Hypothalamus (tissue), 51 donors: Measurements from ENCODE around the gene GJA1.
A peak's percentile ranks its signal among the peaks of the same experiment; 100 is the strongest.
"Not testable (repeated sequence)": the region's sequence is repeated elsewhere in the genome, so short reads cannot be mapped to it uniquely, and the experiment has no call there.

Experiments
- DNase-seq, 51 donors: peaks; one replicate each; lab custom pipeline; 2025; lab: John Stamatoyannopoulos, UW

Gene GJA1

GRCh38 chr6:121435444-121436069 lies at the start of gene GJA1:
Gene GJA1, plus strand, starts transcription at chr6:121435646. Its CDS starts 11,202 bp downstream, at chr6:121446848.
- peak in 14 of 51 donors; percentile 7 to 51 (median 26) for DNase-seq

DNA sequence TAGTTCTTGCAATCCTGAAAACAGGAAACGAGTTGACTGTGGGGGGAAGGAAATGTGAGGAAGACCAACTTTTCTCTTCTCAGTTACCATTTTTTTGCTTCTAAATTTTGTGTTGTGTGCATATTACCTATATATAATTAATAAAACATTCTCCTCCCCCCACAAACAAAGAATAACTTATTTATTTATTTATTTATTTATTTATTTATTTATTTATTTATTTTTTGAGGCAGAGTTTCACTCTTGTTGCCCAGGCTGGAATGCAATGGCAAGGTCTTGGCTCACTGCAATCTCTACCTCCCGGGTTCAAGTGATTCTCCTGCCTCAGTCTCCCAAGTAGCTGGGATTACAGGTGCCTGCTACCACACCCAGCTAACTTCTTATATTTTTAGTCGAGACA lies 48.9 kb upstream of the GJA1 start:
- not testable (repeated sequence) for DNase-seq

- no peak for DNase-seq
Observed at GRCh38 chr6:121389419-121389818, 46.0 kb upstream of the GJA1 start.

DNA sequence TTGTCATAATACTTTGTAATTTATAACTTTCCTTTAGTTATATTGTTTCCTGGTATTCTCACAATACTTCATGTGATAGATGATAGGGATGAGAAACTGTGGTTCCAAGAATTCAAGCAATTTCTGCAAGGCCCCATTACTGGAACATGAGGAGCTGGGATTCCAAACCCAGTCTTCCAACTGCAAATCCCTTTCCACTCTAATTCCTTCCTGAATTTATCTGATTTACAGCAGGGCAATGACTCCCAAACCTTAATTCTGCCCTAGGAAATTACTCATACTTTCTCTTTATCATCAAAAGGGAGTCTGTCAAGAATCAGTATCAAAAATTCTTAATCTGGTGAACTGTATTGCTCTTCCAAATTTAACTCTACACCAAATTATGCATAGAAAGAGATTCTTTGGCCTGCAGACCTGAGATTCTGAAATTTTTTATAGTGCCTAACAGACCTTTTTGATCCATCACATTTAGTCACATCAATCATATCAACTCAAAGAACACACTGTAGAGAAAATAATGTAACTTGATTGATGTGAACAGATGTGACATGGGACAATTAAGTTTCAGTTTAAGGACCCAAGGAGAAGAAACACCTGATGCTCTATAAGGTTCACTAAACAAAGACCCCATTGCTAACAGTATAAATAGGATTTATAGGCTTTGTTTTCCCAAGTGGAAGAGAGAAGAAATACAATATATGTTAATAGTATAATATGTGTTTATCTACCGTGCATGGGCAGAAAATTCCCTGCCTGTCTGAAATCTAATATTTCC lies 41.5 kb upstream of the GJA1 start:
- DNase-seq: no peak

DNA sequence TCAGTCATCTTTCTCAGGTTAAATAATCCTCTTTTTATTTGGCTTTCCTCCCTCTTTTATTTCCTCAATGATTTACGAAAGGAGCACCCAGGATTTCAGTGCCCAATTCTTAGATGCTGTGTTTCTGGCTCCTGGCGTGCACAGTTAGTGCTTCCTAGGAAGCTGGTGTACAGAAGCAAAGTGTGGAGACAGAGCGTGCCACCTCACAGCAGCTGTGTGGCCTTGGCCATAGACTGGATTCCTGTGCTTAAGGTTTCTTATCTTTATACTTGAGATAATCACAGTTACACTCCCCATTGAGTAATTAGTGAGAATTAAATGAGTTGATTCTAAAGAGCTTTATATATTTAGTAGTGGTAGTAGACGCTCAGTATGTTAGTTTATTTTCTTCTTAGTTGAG lies 39.7 kb upstream of the GJA1 start:
- no peak for DNase-seq

DNA sequence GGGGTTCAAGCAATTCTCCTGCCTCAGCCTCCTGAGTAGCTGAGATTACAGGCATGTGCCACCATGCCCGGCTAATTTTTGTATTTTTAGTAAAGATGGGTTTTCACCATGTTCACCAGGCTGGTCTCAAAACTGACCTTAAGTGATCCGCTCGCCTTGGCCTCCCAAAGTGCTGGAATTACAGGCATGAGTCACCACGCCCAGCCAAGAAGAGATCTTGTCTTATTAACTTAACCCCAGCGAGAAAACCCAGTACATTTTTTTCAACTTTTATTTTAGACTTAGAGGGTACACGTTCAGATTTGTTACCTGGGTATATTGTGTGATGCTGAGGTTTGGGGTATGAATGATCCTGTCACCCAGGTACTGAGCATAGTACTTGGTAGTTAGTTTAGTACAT lies 38.3 kb upstream of the GJA1 start:
- DNase-seq: not testable (repeated sequence)

- DNase-seq: no peak
Observed at GRCh38 chr6:121398127-121398526, 37.3 kb upstream of the GJA1 start.

DNA sequence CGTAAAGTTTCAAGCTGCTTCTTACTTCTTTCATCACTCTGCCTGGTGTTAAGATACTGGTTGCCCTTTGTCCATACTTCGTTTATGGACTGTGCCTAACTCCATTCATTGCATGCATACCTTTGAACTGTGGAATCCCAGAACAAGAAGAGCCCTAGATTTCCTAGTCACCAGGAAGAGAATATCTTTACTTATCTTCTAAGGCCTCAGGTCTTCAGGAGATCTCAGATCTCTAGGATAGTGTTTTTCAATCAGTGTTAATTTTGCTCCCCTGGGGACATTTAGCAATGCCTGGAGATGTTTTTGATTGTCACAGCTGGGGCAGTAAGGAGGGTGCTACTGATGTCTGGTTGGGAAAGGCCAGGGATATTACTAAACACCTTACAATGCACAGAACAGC lies 35.5 kb upstream of the GJA1 start:
- DNase-seq: no peak

DNA sequence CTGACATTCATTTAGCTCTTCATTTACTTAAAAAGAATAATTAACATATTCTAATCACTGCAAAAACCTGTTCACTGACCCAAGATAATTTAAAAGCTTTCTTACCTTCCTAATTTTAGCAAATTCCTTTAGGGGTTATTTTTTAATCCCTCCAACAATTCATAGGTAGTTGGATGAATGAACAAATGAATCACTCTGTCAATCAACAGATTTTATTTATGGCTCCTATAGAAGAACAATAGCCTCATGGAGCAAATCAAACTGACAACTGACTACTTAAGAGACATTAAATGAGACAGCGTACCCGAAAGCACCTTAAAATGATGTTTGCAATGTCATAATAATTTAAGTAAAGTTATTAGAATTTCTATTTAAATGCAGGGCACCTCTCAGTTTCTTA lies 31.5 kb upstream of the GJA1 start:
- no peak for DNase-seq

GRCh38 chr6:121405306-121405705 lies 30.1 kb upstream of the GJA1 start:
- DNase-seq: no peak

DNA sequence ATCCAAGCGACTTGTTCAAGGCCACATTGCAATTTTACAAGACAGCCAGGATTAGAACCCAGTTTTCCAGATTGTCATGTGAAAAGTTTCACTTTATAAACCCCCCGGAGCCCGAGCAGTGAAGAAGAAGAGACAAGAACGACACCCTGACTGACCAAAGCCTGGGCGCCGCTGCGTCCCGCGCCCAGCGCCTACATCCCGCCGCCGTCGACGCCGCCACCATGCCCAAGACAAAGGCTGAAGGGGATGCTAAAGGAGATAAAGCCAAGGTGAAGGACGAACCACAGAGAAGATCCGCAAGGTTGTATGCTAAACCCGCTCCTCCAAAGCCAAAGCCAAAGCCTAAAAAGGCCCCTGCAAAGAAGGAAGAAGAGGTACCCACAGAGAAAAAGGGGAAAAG lies 27.1 kb upstream of the GJA1 start:
- DNase-seq: no peak

DNA sequence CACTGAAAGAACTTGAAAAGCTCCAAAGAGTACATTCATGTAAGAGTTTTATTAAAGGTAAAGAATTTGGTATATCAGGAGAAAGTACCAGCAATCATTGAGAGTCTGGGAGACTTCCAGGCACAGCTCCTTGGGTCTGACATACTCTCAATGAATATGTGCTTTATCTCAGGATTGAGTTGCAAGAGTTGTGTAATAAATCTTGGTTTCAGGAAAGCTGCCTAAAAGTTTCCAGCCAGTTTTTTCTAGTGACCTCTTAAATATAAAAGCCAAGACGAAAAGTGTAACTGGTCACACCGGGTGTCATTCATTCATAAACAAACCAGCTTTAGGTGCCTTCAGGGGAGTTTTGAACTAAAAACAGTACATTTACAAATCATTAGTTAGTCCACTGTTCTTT lies 21.6 kb upstream of the GJA1 start:
- DNase-seq: no peak

DNA sequence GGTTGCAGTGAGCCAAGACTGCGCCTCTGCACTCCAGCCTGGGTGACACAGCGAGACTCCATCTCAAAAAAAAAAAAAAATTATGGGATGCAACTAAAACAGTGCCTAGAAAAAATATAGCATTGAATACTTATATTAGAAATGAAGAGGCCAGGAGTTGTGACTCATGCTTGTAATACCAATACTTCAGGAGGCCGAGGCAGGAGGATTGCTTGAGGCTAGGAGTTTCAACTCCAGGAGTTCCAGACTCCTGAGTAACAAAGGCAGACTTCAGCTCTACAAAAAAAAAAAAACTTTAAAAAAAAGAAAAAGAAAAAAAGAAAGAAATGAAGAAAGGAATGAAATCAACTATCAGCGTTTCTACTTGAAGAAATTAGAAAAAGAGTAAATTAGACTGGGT lies 17.1 kb upstream of the GJA1 start:
- no peak for DNase-seq

DNA sequence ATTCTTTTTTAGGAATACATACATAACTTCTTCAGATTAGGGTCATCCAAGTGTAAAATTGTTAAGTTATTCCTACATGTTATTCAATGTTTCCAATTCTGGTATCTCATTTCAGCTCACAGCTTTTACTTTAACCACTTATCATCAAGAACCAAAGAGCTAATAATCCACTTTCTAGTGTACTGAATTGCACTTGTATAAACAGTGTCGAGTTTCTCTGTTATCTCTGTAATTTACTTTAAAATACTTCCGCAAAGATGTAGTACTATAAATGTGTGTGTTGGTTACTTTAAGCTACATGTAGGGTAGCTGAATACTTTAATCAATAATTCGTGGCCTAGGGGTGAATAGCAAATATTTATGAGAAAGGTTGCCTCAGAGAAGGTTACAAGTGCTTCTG lies 8.8 kb upstream of the GJA1 start:
- DNase-seq: no peak

GRCh38 chr6:121428872-121429756 lies 6.3 kb upstream of the GJA1 start:
- DNase-seq: no peak

DNA sequence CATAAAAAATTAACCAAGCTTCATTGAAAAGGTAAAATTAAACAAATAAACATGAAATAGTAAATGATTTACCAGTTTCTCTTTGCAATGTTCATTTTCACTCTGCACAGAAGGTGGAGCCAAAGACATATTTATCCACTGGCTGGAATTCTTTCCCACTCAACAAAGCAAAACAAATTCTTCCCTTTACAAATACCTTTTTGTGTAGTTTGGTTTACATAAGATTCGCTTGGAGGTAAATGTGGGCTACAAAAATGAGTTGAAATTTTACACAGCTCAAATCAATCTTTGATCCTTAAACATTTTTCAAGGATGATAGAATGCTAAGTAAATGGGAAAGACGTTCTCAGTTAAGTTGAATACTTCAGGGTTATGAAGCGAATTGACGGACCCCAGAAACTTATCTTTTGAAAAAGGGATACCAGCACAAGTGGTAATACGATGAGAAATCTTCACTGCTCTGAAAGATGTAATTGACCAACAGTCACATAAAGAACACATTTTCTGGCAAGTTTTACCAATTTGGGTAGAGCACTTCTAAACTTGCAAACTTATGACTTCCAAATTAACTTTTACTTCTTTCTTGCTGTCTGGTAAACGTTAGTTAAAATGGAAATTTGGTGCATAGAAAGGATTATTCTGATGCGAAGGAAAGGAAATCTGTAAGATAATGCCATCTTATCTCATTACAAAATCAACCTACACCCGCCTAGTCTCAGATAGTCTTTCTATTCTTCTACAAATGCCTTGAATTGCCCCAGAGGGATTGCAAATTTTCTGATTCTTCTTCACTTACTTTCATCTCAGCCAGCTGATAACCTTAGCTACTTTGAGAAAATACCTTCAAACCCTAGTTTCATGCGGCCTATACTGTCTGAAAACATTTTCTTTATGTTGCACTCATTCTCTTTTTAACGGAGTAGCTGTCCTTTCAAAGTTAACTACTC lies 4.7 kb upstream of the GJA1 start:
- peak in 1 of 51 donors; percentile 19 for DNase-seq

DNA sequence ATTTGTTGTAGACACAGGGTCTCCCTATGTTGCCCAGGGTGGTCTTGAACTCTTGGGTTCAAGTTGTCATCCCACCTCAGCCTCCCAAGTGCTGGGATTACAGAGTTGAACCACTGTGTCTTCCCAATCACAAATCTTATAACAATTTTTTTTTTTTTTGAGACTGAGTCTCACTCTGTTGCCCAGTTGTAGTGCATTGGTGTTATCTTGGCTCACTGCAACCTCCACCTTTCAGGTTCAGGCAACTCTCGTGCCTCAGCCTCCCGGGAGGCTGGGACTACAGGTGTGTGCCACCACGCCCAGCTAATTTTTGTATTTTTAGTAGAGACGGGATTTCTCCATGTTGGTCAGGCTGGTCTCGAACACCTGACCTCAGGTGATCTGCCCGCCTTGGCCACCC lies 3.7 kb upstream of the GJA1 start:
- DNase-seq: not testable (repeated sequence)

DNA sequence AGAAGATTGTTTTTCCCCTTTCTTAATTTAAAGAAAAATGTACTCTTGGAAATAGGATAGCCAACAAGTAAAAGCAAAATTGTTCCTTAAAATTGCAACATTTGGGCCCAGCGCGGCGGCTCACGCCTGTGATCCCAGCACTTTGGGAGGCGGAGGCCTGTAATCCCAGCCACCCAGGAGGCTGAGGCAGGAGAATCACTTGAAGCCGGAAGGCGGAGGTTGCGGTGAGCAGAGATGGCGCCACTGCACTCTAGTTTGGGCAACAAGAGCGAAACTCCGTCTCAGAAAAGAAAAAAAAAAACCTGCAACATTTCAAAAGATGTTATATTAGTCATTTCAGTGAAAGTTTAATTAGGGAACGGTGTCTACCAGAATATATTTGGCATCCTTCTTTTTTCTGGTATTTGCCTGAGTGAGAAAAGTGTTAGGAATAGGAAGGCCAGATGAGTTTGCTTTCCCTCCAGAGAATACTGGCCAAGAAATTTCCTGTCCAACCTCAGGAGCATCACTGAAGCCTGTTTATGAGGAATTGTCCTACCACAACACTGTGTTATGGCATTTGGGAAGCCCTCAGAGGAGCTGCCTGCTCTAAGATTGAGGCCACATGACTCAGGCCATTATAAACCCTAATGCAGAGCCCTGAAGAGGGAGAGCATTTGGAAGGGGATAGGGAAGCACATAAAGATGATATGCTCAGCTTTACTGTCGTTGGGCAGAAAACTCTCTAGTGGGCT lies 1.2 kb upstream of the GJA1 start:
- DNase-seq: no peak

GRCh38 chr6:121436274-121436857 lies 920 bp downstream of the GJA1 start:
- no peak for DNase-seq
